DND-41 (cell line): ENCODE data around the gene SLC2A4RG.

ENCODE experiments used
- CTCF ChIP-seq: IDR thresholded peaks from 2 replicates; pipeline ENCODE4 v1.5.1; 2012; ENCODE audit warnings: borderline replicate concordance, low read length, moderate library complexity, mild to moderate bottlenecking; ENCODE audit not compliant: poor library complexity, severe bottlenecking; ENCODE audit errors: extremely low read depth
- EZH2 ChIP-seq: IDR thresholded peaks from 3 replicates; pipeline ENCODE4 v1.6.1; 2012; ENCODE audit warnings: borderline replicate concordance, low read depth, mild to moderate bottlenecking, moderate library complexity, low read length, inconsistent platforms; ENCODE audit not compliant: severe bottlenecking

DNA sequence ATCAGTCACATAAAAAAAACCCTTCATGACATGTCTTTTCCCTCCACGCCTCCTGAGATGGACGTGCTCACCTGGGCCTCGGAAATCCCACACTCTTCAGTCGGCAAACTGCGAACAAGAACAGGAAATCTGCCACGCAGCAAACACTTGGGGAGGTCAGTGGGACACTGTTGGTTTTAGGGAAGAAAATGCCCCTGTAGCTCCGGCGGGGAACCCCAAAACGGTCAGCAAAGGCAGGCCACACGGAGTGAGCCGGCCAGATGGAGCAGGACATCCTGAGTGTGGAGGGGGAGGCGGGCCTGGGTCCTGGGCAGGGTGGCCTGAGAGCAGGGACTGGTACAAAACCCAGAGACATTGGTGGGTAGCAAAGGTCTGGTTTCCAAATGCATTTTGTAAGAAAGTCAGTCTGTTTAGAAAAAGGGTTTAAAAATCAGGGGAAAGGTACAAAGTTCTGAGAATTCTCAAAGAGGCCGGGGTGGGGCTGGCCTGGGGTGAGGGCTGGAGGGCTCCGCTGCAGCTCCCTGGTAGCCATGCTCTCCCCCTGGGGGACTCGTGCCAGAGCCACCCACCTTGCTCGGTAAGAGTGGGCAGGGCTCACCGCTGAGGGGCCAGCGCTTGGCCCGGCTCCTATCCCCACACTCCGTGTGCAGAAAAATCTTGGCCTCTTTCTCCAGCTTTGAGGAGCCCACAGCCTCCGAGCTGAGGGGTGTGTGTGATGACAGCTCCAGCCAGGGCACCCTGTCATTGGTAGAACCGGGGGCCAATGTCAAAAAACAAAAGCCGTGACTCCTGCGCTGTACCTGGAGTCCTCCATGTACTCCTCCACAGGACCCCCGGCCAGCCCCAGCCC lies 5.2 kb downstream of the SLC2A4RG start:
- TF ChIP-seq CTCF (no peak), EZH2 (no peak)
